Activated naive CD4-positive, alpha-beta T cell treated with Interleukin-2 at 50 U/mL for 16 hours (primary cell): ENCODE results near the gene BLZF1.
"Not testable (repeated sequence)": the region's sequence is repeated elsewhere in the genome, so short reads cannot be mapped to it uniquely, and the experiment has no call there.

Experiments
- DNase-seq: peaks from one replicate; pipeline ENCODE4 v3.0.0-alpha.2; 2020

The BLZF1 gene

GRCh38 chr1:169361281-169361680 lies 6.7 kb upstream of the BLZF1 start:
- no peak for DNase-seq

GRCh38 chr1:169363046-169363730 lies 4.8 kb upstream of the BLZF1 start:
- DNase-seq = peak; percentile 47

- no peak for DNase-seq
These were observed 3.0 kb upstream of the BLZF1 start for GRCh38 chr1:169364948-169365347.

GRCh38 chr1:169367096-169367685 lies 804 bp upstream of the BLZF1 start:
- DNase-seq = no peak

GRCh38 chr1:169368406-169368769 lies 393 bp downstream of the BLZF1 start:
- peak; percentile 30 for DNase-seq

GRCh38 chr1:169371404-169371803 lies 3.4 kb downstream of the BLZF1 start:
- DNase-seq = no peak

GRCh38 chr1:169381162-169381561 lies 13.2 kb downstream of the BLZF1 start:
- no peak for DNase-seq

- DNase-seq = no peak
These were observed 15.5 kb downstream of the BLZF1 start for GRCh38 chr1:169383449-169383848.

- no peak for DNase-seq
These were observed 19.4 kb downstream of the BLZF1 start for GRCh38 chr1:169387399-169387798.

- no peak for DNase-seq
These were observed 22.3 kb downstream of the BLZF1 start for GRCh38 chr1:169390303-169390702.

GRCh38 chr1:169392406-169392805 lies 24.4 kb downstream of the BLZF1 start:
- DNase-seq = no peak

GRCh38 chr1:169395955-169396354 lies 28.0 kb downstream of the BLZF1 start:
- DNase-seq = no peak

GRCh38 chr1:169402578-169402977 lies 34.6 kb downstream of the BLZF1 start:
- not testable (repeated sequence) for DNase-seq

GRCh38 chr1:169408340-169408739 lies 40.3 kb downstream of the BLZF1 start:
- not testable (repeated sequence) for DNase-seq

GRCh38 chr1:169414952-169415351 lies 47.0 kb downstream of the BLZF1 start:
- DNase-seq = no peak

GRCh38 chr1:169421309-169421708 lies 53.3 kb downstream of the BLZF1 start:
- DNase-seq = no peak

- no peak for DNase-seq
These were observed 58.2 kb downstream of the BLZF1 start for GRCh38 chr1:169426174-169426705.

GRCh38 chr1:169427081-169427641 lies 59.2 kb downstream of the BLZF1 start, which contains the start of gene CCDC181:
Gene CCDC181, minus strand, starts transcription at chr1:169427474. Its CDS starts 2,547 bp downstream, at chr1:169424927.
- peak; percentile 59 for DNase-seq
